Measurements from ENCODE around the gene SYNCRIP. TPM values are rescaled to one million over a fixed set of nuclear protein-coding genes. Genes with fewer than 3 reads are reported as not detected.

The SYNCRIP gene
- total and polyA plus RNA-seq, 2 of the 13 experiments (the other 11 are each of a cell fraction or from before 2014, with no cell fraction given): 8.1 to 112 TPM

- FAIRE-seq (no peak), DNase-seq (ENCODE audit: low spot score) (peak; percentile 67), ATAC-seq (peak; percentile 97)
- Histone ChIP-seq H3K27ac (ENCODE audit: extremely low read length, insufficient read depth, low read length) (peak overlapping the region; percentile 45), H3K4me3 (replicated peaks in 1 of 3; ENCODE audit: insufficient read depth in 1 of 3, low read depth in 2 of 3, low read length in 3 of 3) (peak overlapping the region in 1 of 3 experiments; percentile 15; a peak in 1 of 6 replicates), H3K27me3 (ENCODE audit: control insufficient read depth in 1 of 2, insufficient read depth in 2 of 2, low read length in 2 of 2) (no peaks in the 10 kb centered on the region), H3K36me3 (replicated peaks in 1 of 2; ENCODE audit: control insufficient read depth in 1 of 2, insufficient read depth in 2 of 2, low read length in 2 of 2) (no peaks in the 10 kb centered on the region), H4K20me1 (ENCODE audit: insufficient read depth, low read length) (peaks cover 10% of the 10 kb centered on the region; the same call in 1 of the 2 replicates), H3K4me1 (ENCODE audit: insufficient read depth, low read length) (peaks cover 47% of the 10 kb centered on the region), H3K79me2 (ENCODE audit: insufficient read depth, low read length) (peaks cover 75% of the 10 kb centered on the region), H2AFZ (ENCODE audit: low read length) (no peak overlapping the region), H3K9me3 (ENCODE audit: low read length) (peaks cover 13% of the 10 kb centered on the region; the same call in 1 of the 2 replicates), H3K9ac (ENCODE audit: insufficient read depth, low read depth, low read length) (peak overlapping the region; percentile 35; the same call in 1 of the 2 replicates), H3K4me2 (ENCODE audit: low read depth, low read length) (peak overlapping the region; percentile 49)
- 79% methylated on average over 4 of the region's 5 CpGs for WGBS (ENCODE audit: low lambda C conversion rate)
- intact Hi-C loops (cut with micrococcal nuclease; ENCODE audit: unreplicated experiment) (no loop called here), in situ Hi-C loops (cut with HindIII; ENCODE audit: extremely low pct_ligation_motif_present, low pct_unique_long_range_greater_than_20kb) (no loop called here)
- ChIA-PET POLR2A (interaction anchor here (0.7 to 1.5 kb wide), 4 partner anchors 12 to 98 kb away, joined by 4 to 10 read pairs (median 8); partner anchors contain the start of genes SNX14 and SYNCRIP), CTCF (ENCODE audit: low intra/inter-chr PET ratio, low total read pairs) (no interaction called here)
- BruUV-seq (replicated peaks): no TSS peak
- TF ChIP-seq ZNF512B (CRISPR knock-in tag; IDR thresholded peaks at IDR 0.05; ENCODE audit: borderline replicate concordance) (no peak), ZNF350 (CRISPR knock-in tag; IDR thresholded peaks at IDR 0.05; ENCODE audit: borderline replicate concordance, low read depth) (no peak), MAFG (CRISPR knock-in tag; IDR thresholded peaks at IDR 0.05) (no peak), FOXA3 (CRISPR knock-in tag; IDR thresholded peaks at IDR 0.05) (peak; percentile 91), ZNF766 (CRISPR knock-in tag; IDR thresholded peaks at IDR 0.05; ENCODE audit: borderline replicate concordance) (no peak), RARG (CRISPR knock-in tag; IDR thresholded peaks at IDR 0.05; ENCODE audit: low read depth) (no peak), ZNF33B (CRISPR knock-in tag; IDR thresholded peaks at IDR 0.05) (no peak), ASH2L (IDR thresholded peaks at IDR 0.05; ENCODE audit: insufficient read length, low read depth, low read length) (peak; percentile 27), TGIF2 (CRISPR knock-in tag; IDR thresholded peaks at IDR 0.05) (no peak), MAFF (IDR thresholded peaks at IDR 0.05; ENCODE audit: low read depth, low read length) (0 out of 2 replicates have a peak, but pooled peaks have one; percentile 2), FOXA1 (IDR thresholded peaks at IDR 0.05) (no peak), FOXA1 (CRISPR knock-in tag; IDR thresholded peaks at IDR 0.05) (peak; percentile 93), ZNF644 (CRISPR knock-in tag; IDR thresholded peaks at IDR 0.05; ENCODE audit: low read depth) (peak; percentile 56; the same call in 1 of the 2 replicates), GATAD2A (CRISPR knock-in tag; IDR thresholded peaks at IDR 0.05) (0 out of 2 replicates have a peak, but pooled peaks have one; percentile 21), ZNF362 (CRISPR knock-in tag; IDR thresholded peaks at IDR 0.05; ENCODE audit: borderline replicate concordance) (no peak), HIC2 (CRISPR knock-in tag; IDR thresholded peaks at IDR 0.05; ENCODE audit: low read depth) (peak; percentile 53; the same call in 1 of the 2 replicates)
Observed at GRCh38 chr6:85580118-85580877, 62.4 kb downstream of the SYNCRIP start.

Data from HepG2 (cell line).